ENCODE results near the gene HSPB1. TPM values are rescaled to one million over a fixed set of nuclear protein-coding genes. Genes with fewer than 3 reads are reported as not detected.

HSPB1 gene
- total RNA-seq = 111 and 118 TPM in 2 replicates
- long read RNA-seq, transcript HSPB1-203 (2 exons, 1,455 nt) = major isoform, 8 of 9 reads
- long read RNA-seq, partial matches to known transcripts = 0 of 9 reads
- long read RNA-seq, other reads (novel, unspliced or antisense) = 0 of 9 reads

- Mint-ChIP-seq H3K9me3 (ENCODE audit: low read depth) (no peaks in the 10 kb centered on the region), H3K4me1 (ENCODE audit: low read depth) (peaks cover 18% of the 10 kb centered on the region), H3K27ac (peak within 1 kb of the TSS; percentile 90), H3K27me3 (peaks cover 4% of the 10 kb centered on the region), H3K4me3 (ENCODE audit: low read depth) (peak within 1 kb of the TSS; percentile 76), H3K36me3 (ENCODE audit: insufficient read depth) (no peaks in the 10 kb centered on the region)
- TF ChIP-seq, protein P1, sequence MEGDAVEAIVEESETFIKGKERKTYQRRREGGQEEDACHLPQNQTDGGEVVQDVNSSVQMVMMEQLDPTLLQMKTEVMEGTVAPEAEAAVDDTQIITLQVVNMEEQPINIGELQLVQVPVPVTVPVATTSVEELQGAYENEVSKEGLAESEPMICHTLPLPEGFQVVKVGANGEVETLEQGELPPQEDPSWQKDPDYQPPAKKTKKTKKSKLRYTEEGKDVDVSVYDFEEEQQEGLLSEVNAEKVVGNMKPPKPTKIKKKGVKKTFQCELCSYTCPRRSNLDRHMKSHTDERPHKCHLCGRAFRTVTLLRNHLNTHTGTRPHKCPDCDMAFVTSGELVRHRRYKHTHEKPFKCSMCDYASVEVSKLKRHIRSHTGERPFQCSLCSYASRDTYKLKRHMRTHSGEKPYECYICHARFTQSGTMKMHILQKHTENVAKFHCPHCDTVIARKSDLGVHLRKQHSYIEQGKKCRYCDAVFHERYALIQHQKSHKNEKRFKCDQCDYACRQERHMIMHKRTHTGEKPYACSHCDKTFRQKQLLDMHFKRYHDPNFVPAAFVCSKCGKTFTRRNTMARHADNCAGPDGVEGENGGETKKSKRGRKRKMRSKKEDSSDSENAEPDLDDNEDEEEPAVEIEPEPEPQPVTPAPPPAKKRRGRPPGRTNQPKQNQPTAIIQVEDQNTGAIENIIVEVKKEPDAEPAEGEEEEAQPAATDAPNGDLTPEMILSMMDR (IDR thresholded peaks at IDR 0.05; ENCODE audit: unreplicated experiment) = peak; percentile 6
- DNase-seq (ENCODE audit: low spot score, unreplicated experiment) = no peak
Observed at GRCh38 chr7:76302347-76303201, at the start of gene HSPB1. Gene HSPB1 (plus strand): TSS chr7:76302673. CDS start chr7:76302713, 40 bp downstream.

DNA sequence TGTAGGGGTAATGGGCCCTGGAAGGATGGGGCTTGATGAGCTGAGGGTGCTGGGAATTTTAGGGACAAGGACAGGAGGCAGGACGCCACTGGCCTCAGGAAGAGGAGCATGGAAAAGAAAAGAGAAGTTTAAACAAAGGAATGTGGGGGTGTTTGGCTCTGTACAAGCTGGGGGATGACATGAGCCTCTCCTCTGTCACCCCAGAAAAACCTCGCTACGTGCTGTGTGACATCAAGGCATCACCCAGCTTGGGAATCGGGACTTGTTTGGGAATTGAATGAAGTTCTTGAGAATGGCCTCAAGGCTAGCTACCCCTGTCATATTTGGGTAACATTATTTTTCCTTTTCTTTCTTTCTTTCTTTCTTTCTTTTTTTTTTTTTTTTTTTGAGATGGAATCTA is 47.7 kb upstream of the HSPB1 start:
- Mint-ChIP-seq H3K27ac (peak overlapping the region; percentile 39), H3K27me3 (peaks cover 27% of the 10 kb centered on the region), H3K9me3 (ENCODE audit: low read depth) (no peaks in the 10 kb centered on the region)

DNA sequence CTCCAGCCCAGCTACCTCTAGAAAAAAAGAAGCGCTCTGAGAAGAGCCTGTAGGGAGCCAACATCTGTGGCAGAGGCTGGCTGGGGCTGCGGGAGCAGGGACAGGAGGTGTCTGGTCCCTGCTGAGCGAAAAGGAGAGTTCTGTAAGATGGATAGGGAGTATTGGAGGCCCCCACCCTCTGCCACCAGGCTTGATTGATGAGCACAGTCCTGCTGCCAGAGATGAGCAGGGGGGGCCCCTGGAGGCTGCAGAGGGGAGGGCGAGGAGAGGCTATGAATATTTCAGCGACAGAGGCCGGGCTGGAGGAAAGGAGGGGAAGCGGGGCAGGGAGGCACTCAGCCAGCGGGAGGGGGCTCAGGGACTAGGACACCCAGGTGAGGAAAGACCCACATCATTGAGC is 44.5 kb upstream of the HSPB1 start:
- peaks cover 35% of the 10 kb centered on the region for H3K27me3 Mint-ChIP-seq
- H3K27ac Mint-ChIP-seq = no peak overlapping the region
- TF ChIP-seq, protein P1 (IDR thresholded peaks at IDR 0.05; ENCODE audit: unreplicated experiment) = no peak
- H3K36me3 Mint-ChIP-seq (ENCODE audit: insufficient read depth) = no peaks in the 10 kb centered on the region
- H3K4me1 Mint-ChIP-seq (ENCODE audit: low read depth) = peaks cover 2% of the 10 kb centered on the region
- no peak for DNase-seq (ENCODE audit: low spot score, unreplicated experiment)
- no peaks in the 10 kb centered on the region for H3K9me3 Mint-ChIP-seq (ENCODE audit: low read depth)
- H3K4me3 Mint-ChIP-seq (ENCODE audit: low read depth) = no peak overlapping the region

More for the DNA sequence above, 47.7 kb upstream of the HSPB1 start:
- TF ChIP-seq, protein P1 (IDR thresholded peaks at IDR 0.05; ENCODE audit: unreplicated experiment) = no peak
- H3K36me3 Mint-ChIP-seq (ENCODE audit: insufficient read depth) = no peaks in the 10 kb centered on the region
- no peak for DNase-seq (ENCODE audit: low spot score, unreplicated experiment)
- H3K4me3 Mint-ChIP-seq (ENCODE audit: low read depth) = no peak overlapping the region
- H3K4me1 Mint-ChIP-seq (ENCODE audit: low read depth) = peaks cover 2% of the 10 kb centered on the region

DNA sequence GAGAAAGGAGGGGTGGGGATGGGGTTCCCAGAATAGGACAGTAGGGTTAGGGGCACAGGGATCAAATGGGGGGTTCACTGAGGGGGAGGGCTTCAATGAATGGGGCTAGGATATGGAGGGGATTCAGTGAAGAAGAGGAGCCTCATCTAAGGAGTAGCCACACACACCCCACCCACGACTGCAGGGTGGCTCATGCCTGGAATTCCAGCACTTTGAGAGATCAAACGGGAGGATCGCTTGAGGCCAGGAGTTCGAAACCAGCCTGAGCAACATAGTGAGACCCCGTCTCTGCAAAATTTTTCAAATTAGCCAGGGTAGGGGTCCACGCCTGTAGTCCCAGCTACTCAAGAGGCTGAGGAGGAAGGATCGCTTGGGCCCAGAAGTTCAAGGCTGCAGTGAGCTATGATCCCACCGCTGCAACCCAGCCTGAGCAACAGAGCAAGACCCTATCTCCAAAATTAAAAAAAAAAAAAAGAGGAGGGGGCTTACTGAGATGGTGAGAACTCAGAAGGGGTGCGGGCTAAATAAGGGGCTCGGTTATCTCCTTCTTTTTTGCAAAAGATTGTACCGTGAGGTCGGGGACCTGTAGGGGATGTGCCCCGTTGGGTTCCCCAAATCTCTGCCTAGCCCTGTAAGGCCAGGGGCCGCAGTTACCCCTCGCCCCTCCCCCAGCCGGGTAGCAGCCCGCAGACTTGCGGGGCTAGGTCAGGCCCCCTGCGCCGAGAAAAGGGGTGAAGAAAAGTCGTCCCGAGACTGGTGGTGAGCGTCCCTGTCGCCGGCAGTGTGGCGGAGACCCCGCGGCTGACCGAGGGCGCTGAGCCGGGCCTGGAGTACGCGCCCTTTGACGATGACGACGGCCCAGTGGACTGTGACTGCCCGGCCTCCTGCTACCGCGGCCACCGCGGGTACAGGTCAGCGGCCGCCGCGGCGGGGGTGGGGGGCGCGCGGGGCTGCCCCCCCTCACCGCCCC is 43.1 kb upstream of the HSPB1 start:
- TF ChIP-seq, protein P1 (IDR thresholded peaks at IDR 0.05; ENCODE audit: unreplicated experiment) = no peak
- DNase-seq (ENCODE audit: low spot score, unreplicated experiment) = no peak
- no peaks in the 10 kb centered on the region for H3K36me3 Mint-ChIP-seq (ENCODE audit: insufficient read depth)
- no peaks in the 10 kb centered on the region for H3K9me3 Mint-ChIP-seq (ENCODE audit: low read depth)
- peaks cover 39% of the 10 kb centered on the region for H3K27me3 Mint-ChIP-seq
- no peak overlapping the region for H3K27ac Mint-ChIP-seq
- peak overlapping the region; percentile 41 for H3K4me3 Mint-ChIP-seq (ENCODE audit: low read depth)
- peaks cover 2% of the 10 kb centered on the region for H3K4me1 Mint-ChIP-seq (ENCODE audit: low read depth)
